Measurements from ENCODE around the gene DOCK3. TPM values are rescaled to one million over a fixed set of nuclear protein-coding genes. Genes with fewer than 3 reads are reported as not detected.

Gene DOCK3
- total RNA-seq, 1 experiment from 2014 or later, result 0.26 TPM

GRCh38 chr3:50978991-50979667 lies 304.4 kb downstream of the DOCK3 start:
- in situ Hi-C loops (cut with HindIII; ENCODE audit: low pct_unique_long_range_greater_than_20kb, low sequenced_read_pairs), result no loop called here
- DNase-seq (ENCODE audit: low read depth, low spot score), result peak; percentile 28

- in situ Hi-C loops (cut with HindIII; ENCODE audit: low pct_unique_long_range_greater_than_20kb, low sequenced_read_pairs), result no loop called here
- no peak for DNase-seq (ENCODE audit: low read depth, low spot score)
These were observed 308.0 kb downstream of the DOCK3 start for GRCh38 chr3:50982540-50983325.

GRCh38 chr3:50983887-50984286 lies 309.2 kb downstream of the DOCK3 start:
- DNase-seq (ENCODE audit: low read depth, low spot score), result no peak
- in situ Hi-C loops (cut with HindIII; ENCODE audit: low pct_unique_long_range_greater_than_20kb, low sequenced_read_pairs), result no loop called here

GRCh38 chr3:50985893-50986292 lies 311.2 kb downstream of the DOCK3 start:
- no peak for DNase-seq (ENCODE audit: low read depth, low spot score)
- in situ Hi-C loops (cut with HindIII; ENCODE audit: low pct_unique_long_range_greater_than_20kb, low sequenced_read_pairs), result no loop called here

GRCh38 chr3:50986726-50987125 lies 312.0 kb downstream of the DOCK3 start:
- DNase-seq (ENCODE audit: low read depth, low spot score), result no peak
- in situ Hi-C loops (cut with HindIII; ENCODE audit: low pct_unique_long_range_greater_than_20kb, low sequenced_read_pairs), result no loop called here

- DNase-seq (ENCODE audit: low read depth, low spot score), result no peak
- in situ Hi-C loops (cut with HindIII; ENCODE audit: low pct_unique_long_range_greater_than_20kb, low sequenced_read_pairs), result no loop called here
These were observed 319.8 kb downstream of the DOCK3 start for GRCh38 chr3:50994537-50994936.

GRCh38 chr3:50995085-50995824 lies 320.5 kb downstream of the DOCK3 start:
- in situ Hi-C loops (cut with HindIII; ENCODE audit: low pct_unique_long_range_greater_than_20kb, low sequenced_read_pairs), result no loop called here
- DNase-seq (ENCODE audit: low read depth, low spot score), result no peak

- no peak for DNase-seq (ENCODE audit: low read depth, low spot score)
- in situ Hi-C loops (cut with HindIII; ENCODE audit: low pct_unique_long_range_greater_than_20kb, low sequenced_read_pairs), result no loop called here
These were observed 327.8 kb downstream of the DOCK3 start for GRCh38 chr3:51002495-51002894.

- DNase-seq (ENCODE audit: low read depth, low spot score), result no peak
- in situ Hi-C loops (cut with HindIII; ENCODE audit: low pct_unique_long_range_greater_than_20kb, low sequenced_read_pairs), result no loop called here
These were observed 329.5 kb downstream of the DOCK3 start for GRCh38 chr3:51004235-51004634.

- in situ Hi-C loops (cut with HindIII; ENCODE audit: low pct_unique_long_range_greater_than_20kb, low sequenced_read_pairs), result no loop called here
- DNase-seq (ENCODE audit: low read depth, low spot score), result no peak
These were observed 349.4 kb downstream of the DOCK3 start for GRCh38 chr3:51024121-51024520.

- no peak for DNase-seq (ENCODE audit: low read depth, low spot score)
- in situ Hi-C loops (cut with HindIII; ENCODE audit: low pct_unique_long_range_greater_than_20kb, low sequenced_read_pairs), result no loop called here
These were observed 350.3 kb downstream of the DOCK3 start for GRCh38 chr3:51024765-51025632.

- no peak for DNase-seq (ENCODE audit: low read depth, low spot score)
- in situ Hi-C loops (cut with HindIII; ENCODE audit: low pct_unique_long_range_greater_than_20kb, low sequenced_read_pairs), result no loop called here
These were observed 356.9 kb downstream of the DOCK3 start for GRCh38 chr3:51031666-51032065.

- DNase-seq (ENCODE audit: low read depth, low spot score), result no peak
- in situ Hi-C loops (cut with HindIII; ENCODE audit: low pct_unique_long_range_greater_than_20kb, low sequenced_read_pairs), result no loop called here
These were observed 360.9 kb downstream of the DOCK3 start for GRCh38 chr3:51035630-51036029.

- no peak for DNase-seq (ENCODE audit: low read depth, low spot score)
- in situ Hi-C loops (cut with HindIII; ENCODE audit: low pct_unique_long_range_greater_than_20kb, low sequenced_read_pairs), result no loop called here
These were observed 370.3 kb downstream of the DOCK3 start for GRCh38 chr3:51044982-51045381.

GRCh38 chr3:51052562-51052961 lies 377.8 kb downstream of the DOCK3 start:
- DNase-seq (ENCODE audit: low read depth, low spot score), result no peak
- in situ Hi-C loops (cut with HindIII; ENCODE audit: low pct_unique_long_range_greater_than_20kb, low sequenced_read_pairs), result no loop called here

GRCh38 chr3:51057121-51057520 lies 382.4 kb downstream of the DOCK3 start:
- DNase-seq (ENCODE audit: low read depth, low spot score), result no peak
- in situ Hi-C loops (cut with HindIII; ENCODE audit: low pct_unique_long_range_greater_than_20kb, low sequenced_read_pairs), result no loop called here

- in situ Hi-C loops (cut with HindIII; ENCODE audit: low pct_unique_long_range_greater_than_20kb, low sequenced_read_pairs), result no loop called here
- no peak for DNase-seq (ENCODE audit: low read depth, low spot score)
These were observed 388.3 kb downstream of the DOCK3 start for GRCh38 chr3:51063053-51063452.

All from SK-MEL-5 (cell line).